ENCODE data around the gene IFITM2.
"Not testable (repeated sequence)": the region's sequence is repeated elsewhere in the genome, so short reads cannot be mapped to it uniquely, and the experiment has no call there.

DNA sequence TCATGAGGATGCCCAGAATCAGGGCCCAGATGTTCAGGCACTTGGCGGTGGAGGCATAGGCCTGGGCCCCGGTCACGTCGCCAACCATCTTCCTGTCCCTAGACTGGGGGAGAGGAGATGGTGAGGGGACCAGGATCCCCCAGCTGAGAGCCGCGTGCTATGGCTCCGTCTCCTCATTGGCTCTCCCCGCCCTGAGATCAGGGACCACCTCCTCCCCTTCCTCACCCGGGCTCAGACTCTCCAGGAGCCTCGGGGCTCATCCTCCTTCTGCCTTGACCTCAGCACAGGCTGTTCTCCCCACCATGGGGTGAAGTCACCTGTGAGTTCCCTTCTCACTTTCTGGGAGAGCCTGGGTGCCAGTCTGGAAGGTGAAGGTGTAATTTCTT lies 12.3 kb downstream of the IFITM2 start:
- TF ChIP-seq MAZ (IDR thresholded peaks at IDR 0.05; ENCODE audit: borderline replicate concordance, low read depth, low read length); CEBPB (IDR thresholded peaks at IDR 0.05; ENCODE audit: low read depth, low read length); RAD21 (IDR thresholded peaks at IDR 0.05; ENCODE audit: low read length); POLR2A (IDR thresholded peaks at IDR 0.05; ENCODE audit: low read depth, low read length); ELK1 (IDR thresholded peaks at IDR 0.05; ENCODE audit: borderline replicate concordance, low read depth, low read length); BHLHE40 (IDR thresholded peaks at IDR 0.05; ENCODE audit: low read depth, low read length): not testable (repeated sequence)
- TF ChIP-seq, protein P1, sequence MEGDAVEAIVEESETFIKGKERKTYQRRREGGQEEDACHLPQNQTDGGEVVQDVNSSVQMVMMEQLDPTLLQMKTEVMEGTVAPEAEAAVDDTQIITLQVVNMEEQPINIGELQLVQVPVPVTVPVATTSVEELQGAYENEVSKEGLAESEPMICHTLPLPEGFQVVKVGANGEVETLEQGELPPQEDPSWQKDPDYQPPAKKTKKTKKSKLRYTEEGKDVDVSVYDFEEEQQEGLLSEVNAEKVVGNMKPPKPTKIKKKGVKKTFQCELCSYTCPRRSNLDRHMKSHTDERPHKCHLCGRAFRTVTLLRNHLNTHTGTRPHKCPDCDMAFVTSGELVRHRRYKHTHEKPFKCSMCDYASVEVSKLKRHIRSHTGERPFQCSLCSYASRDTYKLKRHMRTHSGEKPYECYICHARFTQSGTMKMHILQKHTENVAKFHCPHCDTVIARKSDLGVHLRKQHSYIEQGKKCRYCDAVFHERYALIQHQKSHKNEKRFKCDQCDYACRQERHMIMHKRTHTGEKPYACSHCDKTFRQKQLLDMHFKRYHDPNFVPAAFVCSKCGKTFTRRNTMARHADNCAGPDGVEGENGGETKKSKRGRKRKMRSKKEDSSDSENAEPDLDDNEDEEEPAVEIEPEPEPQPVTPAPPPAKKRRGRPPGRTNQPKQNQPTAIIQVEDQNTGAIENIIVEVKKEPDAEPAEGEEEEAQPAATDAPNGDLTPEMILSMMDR (conservative IDR thresholded peaks at IDR 0.05; ENCODE audit: low read depth, low read length), result not testable (repeated sequence)

All from IMR-90 (cell line).